ENCODE measurements around the gene CDH22.

The CDH22 gene

GRCh38 chr20:46132705-46133120 lies 175.6 kb downstream of the CDH22 start:
- H3K9me3 ChIP-seq (ENCODE audit: insufficient read depth, low read length), result no peaks in the 10 kb centered on the region
- peak overlapping the region; percentile 35 for H3K4me2 ChIP-seq (ENCODE audit: low read length)
- no peak for TF ChIP-seq EZH2phosphoT487 (IDR thresholded peaks at IDR 0.05; ENCODE audit: low read depth)
- TF ChIP-seq, protein P1, sequence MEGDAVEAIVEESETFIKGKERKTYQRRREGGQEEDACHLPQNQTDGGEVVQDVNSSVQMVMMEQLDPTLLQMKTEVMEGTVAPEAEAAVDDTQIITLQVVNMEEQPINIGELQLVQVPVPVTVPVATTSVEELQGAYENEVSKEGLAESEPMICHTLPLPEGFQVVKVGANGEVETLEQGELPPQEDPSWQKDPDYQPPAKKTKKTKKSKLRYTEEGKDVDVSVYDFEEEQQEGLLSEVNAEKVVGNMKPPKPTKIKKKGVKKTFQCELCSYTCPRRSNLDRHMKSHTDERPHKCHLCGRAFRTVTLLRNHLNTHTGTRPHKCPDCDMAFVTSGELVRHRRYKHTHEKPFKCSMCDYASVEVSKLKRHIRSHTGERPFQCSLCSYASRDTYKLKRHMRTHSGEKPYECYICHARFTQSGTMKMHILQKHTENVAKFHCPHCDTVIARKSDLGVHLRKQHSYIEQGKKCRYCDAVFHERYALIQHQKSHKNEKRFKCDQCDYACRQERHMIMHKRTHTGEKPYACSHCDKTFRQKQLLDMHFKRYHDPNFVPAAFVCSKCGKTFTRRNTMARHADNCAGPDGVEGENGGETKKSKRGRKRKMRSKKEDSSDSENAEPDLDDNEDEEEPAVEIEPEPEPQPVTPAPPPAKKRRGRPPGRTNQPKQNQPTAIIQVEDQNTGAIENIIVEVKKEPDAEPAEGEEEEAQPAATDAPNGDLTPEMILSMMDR (IDR thresholded peaks at IDR 0.05; ENCODE audit: low read depth, low read length), result peak; percentile 98
- peaks cover 18% of the 10 kb centered on the region for H3K36me3 ChIP-seq (replicated peaks; ENCODE audit: low read depth, low read length)
- peaks cover 22% of the 10 kb centered on the region for H3K27me3 ChIP-seq (ENCODE audit: low read depth, low read length)
- no peaks in the 10 kb centered on the region for H3K79me2 ChIP-seq (ENCODE audit: low read length)
- no peak overlapping the region for H3K27ac ChIP-seq (ENCODE audit: low read length)
- H3K9ac ChIP-seq (ENCODE audit: low read length), result no peak overlapping the region
- H2AFZ ChIP-seq (ENCODE audit: low read depth, low read length), result no peak overlapping the region
- H4K20me1 ChIP-seq (ENCODE audit: insufficient read depth, low read length), result peaks cover 39% of the 10 kb centered on the region
- H3K4me3 ChIP-seq (ENCODE audit: low read length), result no peak overlapping the region
- H3K4me1 ChIP-seq (ENCODE audit: low read length), result peaks cover 45% of the 10 kb centered on the region

GRCh38 chr20:46131396-46131795 lies 176.9 kb downstream of the CDH22 start:
- peaks cover 55% of the 10 kb centered on the region for H3K4me1 ChIP-seq (ENCODE audit: low read length)

GRCh38 chr20:46130534-46130933 lies 177.8 kb downstream of the CDH22 start:
- peaks cover 12% of the 10 kb centered on the region for H3K79me2 ChIP-seq (ENCODE audit: low read length)
- H3K9ac ChIP-seq (ENCODE audit: low read length), result 0 out of 2 replicates have a peak overlapping the region, but pooled peaks have one; percentile 0
- H2AFZ ChIP-seq (ENCODE audit: low read depth, low read length), result no peak overlapping the region
- peaks cover 64% of the 10 kb centered on the region for H3K4me1 ChIP-seq (ENCODE audit: low read length)
- peak overlapping the region; percentile 59 for H3K27ac ChIP-seq (ENCODE audit: low read length)
- no peaks in the 10 kb centered on the region for H3K9me3 ChIP-seq (ENCODE audit: insufficient read depth, low read length)
- 0 out of 2 replicates have a peak, but pooled peaks cover 6% of the 10 kb centered on the region for H3K27me3 ChIP-seq (ENCODE audit: low read depth, low read length)
- TF ChIP-seq EZH2phosphoT487 (IDR thresholded peaks at IDR 0.05; ENCODE audit: low read depth), result no peak
- TF ChIP-seq, protein P1 (IDR thresholded peaks at IDR 0.05; ENCODE audit: low read depth, low read length), result no peak
- H3K4me2 ChIP-seq (ENCODE audit: low read length), result peak overlapping the region; percentile 2; the same call in 1 of the 2 replicates
- peaks cover 61% of the 10 kb centered on the region for H4K20me1 ChIP-seq (ENCODE audit: insufficient read depth, low read length)
- peaks cover 36% of the 10 kb centered on the region for H3K36me3 ChIP-seq (replicated peaks; ENCODE audit: low read depth, low read length)
- H3K4me3 ChIP-seq (ENCODE audit: low read length), result no peak overlapping the region

More at GRCh38 chr20:46131396-46131795, 176.9 kb downstream of the CDH22 start:
- Histone ChIP-seq H3K4me2 (ENCODE audit: low read length) (no peak overlapping the region), H3K9ac (ENCODE audit: low read length) (no peak overlapping the region), H3K9me3 (ENCODE audit: insufficient read depth, low read length) (no peaks in the 10 kb centered on the region), H3K79me2 (ENCODE audit: low read length) (peaks cover 4% of the 10 kb centered on the region), H2AFZ (ENCODE audit: low read depth, low read length) (no peak overlapping the region), H3K36me3 (replicated peaks; ENCODE audit: low read depth, low read length) (peaks cover 28% of the 10 kb centered on the region), H3K27me3 (ENCODE audit: low read depth, low read length) (peaks cover 12% of the 10 kb centered on the region), H3K4me3 (ENCODE audit: low read length) (no peak overlapping the region), H4K20me1 (ENCODE audit: insufficient read depth, low read length) (peaks cover 52% of the 10 kb centered on the region), H3K27ac (ENCODE audit: low read length) (no peak overlapping the region)
- TF ChIP-seq, protein P1 (IDR thresholded peaks at IDR 0.05; ENCODE audit: low read depth, low read length), result no peak
- TF ChIP-seq EZH2phosphoT487 (IDR thresholded peaks at IDR 0.05; ENCODE audit: low read depth), result no peak

GRCh38 chr20:46129955-46130481 lies 178.3 kb downstream of the CDH22 start:
- Histone ChIP-seq H3K9ac (ENCODE audit: low read length) (peak overlapping the region; percentile 0; the same call in 1 of the 2 replicates), H3K36me3 (replicated peaks; ENCODE audit: low read depth, low read length) (peaks cover 39% of the 10 kb centered on the region), H3K4me2 (ENCODE audit: low read length) (peak overlapping the region; percentile 2), H2AFZ (ENCODE audit: low read depth, low read length) (no peak overlapping the region), H3K4me1 (ENCODE audit: low read length) (peaks cover 65% of the 10 kb centered on the region), H3K9me3 (ENCODE audit: insufficient read depth, low read length) (no peaks in the 10 kb centered on the region), H3K4me3 (ENCODE audit: low read length) (no peak overlapping the region), H3K79me2 (ENCODE audit: low read length) (peaks cover 14% of the 10 kb centered on the region), H3K27ac (ENCODE audit: low read length) (peak overlapping the region; percentile 59), H3K27me3 (ENCODE audit: low read depth, low read length) (0 out of 2 replicates have a peak, but pooled peaks cover 5% of the 10 kb centered on the region), H4K20me1 (ENCODE audit: insufficient read depth, low read length) (peaks cover 65% of the 10 kb centered on the region)
- TF ChIP-seq, protein P1 (IDR thresholded peaks at IDR 0.05; ENCODE audit: low read depth, low read length), result no peak
- no peak for TF ChIP-seq EZH2phosphoT487 (IDR thresholded peaks at IDR 0.05; ENCODE audit: low read depth)
